Measurements from ENCODE around the gene SLAMF9.

GRCh38 chr1:159916242-159917051, 37.6 kb downstream of the SLAMF9 start:
- no peak for TF ChIP-seq SIN3A (IDR thresholded peaks at IDR 0.05; ENCODE audit: borderline replicate concordance, insufficient read depth, low read depth, low read length)
- no peak for TF ChIP-seq CTCF (IDR thresholded peaks at IDR 0.05)
- peak; percentile 81; the same call in 1 of the 2 replicates for TF ChIP-seq POLR2AphosphoS5 (IDR thresholded peaks at IDR 0.05; ENCODE audit: low read depth, low read length)
- TF ChIP-seq REST (IDR thresholded peaks at IDR 0.05; ENCODE audit: insufficient read depth in 1 of 2, low read depth in 2 of 2, low read length in 1 of 2), result no peak
